Measurements from ENCODE around the gene LHFPL4.
"Not testable (repeated sequence)": the region's sequence is repeated elsewhere in the genome, so short reads cannot be mapped to it uniquely, and the experiment has no call there.

DNA sequence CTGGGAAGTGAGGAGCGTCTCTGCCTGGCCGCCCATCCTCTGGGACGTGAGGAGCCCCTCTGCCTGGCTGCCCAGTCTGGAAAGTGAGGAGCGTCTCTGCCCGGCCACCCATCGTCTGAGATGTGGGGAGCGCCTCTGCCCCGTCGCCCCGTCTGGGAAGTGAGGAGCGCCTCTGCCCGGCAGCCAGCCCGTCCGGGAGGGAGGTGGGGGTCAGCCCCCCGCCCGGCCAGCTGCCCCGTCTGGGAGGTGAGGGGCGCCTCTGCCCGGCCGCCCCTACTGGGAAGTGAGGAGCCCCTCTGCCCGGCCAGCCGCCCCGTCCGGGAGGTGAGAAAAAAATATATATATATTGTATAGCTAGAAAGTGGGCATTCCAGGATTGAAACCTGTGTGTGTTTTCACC lies 6.4 kb upstream of the LHFPL4 start:
- not testable (repeated sequence) for TF ChIP-seq CTCF (conservative IDR thresholded peaks at IDR 0.05); EZH2 (IDR thresholded peaks at IDR 0.05; ENCODE audit: low read depth)

Measured in PC-9 (cell line).